HG03558 (cell line): ENCODE data around the gene ITPRIP.

Experiments
- ATAC-seq: cut with Tn5 transposase; IDR thresholded peaks from one replicate; pipeline ENCODE4 v1.9.1; 2021; ENCODE audit warnings: moderate number of reproducible peaks; ENCODE audit not compliant: unreplicated experiment; ENCODE audit errors: extremely low read depth

ITPRIP gene

GRCh38 chr10:104337985-104338735, at the start of gene ITPRIP:
ITPRIP (minus strand) TSS chr10:104338465; CDS start chr10:104316051, 22,414 bp downstream.
- ATAC-seq = peak; percentile 53

GRCh38 chr10:104387130-104387888, 49.0 kb upstream of the ITPRIP start:
- ATAC-seq = no peak

GRCh38 chr10:104380336-104380735, 42.1 kb upstream of the ITPRIP start:
- no peak for ATAC-seq

- no peak for ATAC-seq
These were observed 38.6 kb upstream of the ITPRIP start for GRCh38 chr10:104376784-104377300.

- ATAC-seq = no peak
These were observed 36.3 kb upstream of the ITPRIP start for GRCh38 chr10:104374591-104374990.

GRCh38 chr10:104371753-104372152, 33.5 kb upstream of the ITPRIP start:
- ATAC-seq = no peak

GRCh38 chr10:104368381-104368780, 30.1 kb upstream of the ITPRIP start:
- ATAC-seq = no peak

GRCh38 chr10:104367904-104368303, 29.6 kb upstream of the ITPRIP start:
- ATAC-seq = no peak

GRCh38 chr10:104359811-104360210, 21.5 kb upstream of the ITPRIP start:
- ATAC-seq = no peak

GRCh38 chr10:104353325-104354048, 15.2 kb upstream of the ITPRIP start, which contains the start of gene CFAP58:
CFAP58 (plus strand) TSS chr10:104353833; CDS start chr10:104353898, 65 bp downstream.
- ATAC-seq = peak; percentile 53

GRCh38 chr10:104351919-104352318, 13.7 kb upstream of the ITPRIP start:
- peak; percentile 17 for ATAC-seq

GRCh38 chr10:104351061-104351702, 12.9 kb upstream of the ITPRIP start:
- ATAC-seq = no peak

GRCh38 chr10:104350127-104350635, 11.9 kb upstream of the ITPRIP start:
- ATAC-seq = peak; percentile 29

- ATAC-seq = peak; percentile 30
These were observed 11.4 kb upstream of the ITPRIP start for GRCh38 chr10:104349623-104350126.

- ATAC-seq = no peak
These were observed 10.3 kb upstream of the ITPRIP start for GRCh38 chr10:104348601-104349000.

GRCh38 chr10:104347295-104348045, 9.2 kb upstream of the ITPRIP start:
- ATAC-seq = no peak

GRCh38 chr10:104345941-104346340, 7.7 kb upstream of the ITPRIP start:
- no peak for ATAC-seq

GRCh38 chr10:104345515-104345914, 7.2 kb upstream of the ITPRIP start:
- no peak for ATAC-seq

- no peak for ATAC-seq
These were observed 6.0 kb upstream of the ITPRIP start for GRCh38 chr10:104344219-104344618.
